ENCODE results near the gene PLEK2.

PLEK2 gene

DNA sequence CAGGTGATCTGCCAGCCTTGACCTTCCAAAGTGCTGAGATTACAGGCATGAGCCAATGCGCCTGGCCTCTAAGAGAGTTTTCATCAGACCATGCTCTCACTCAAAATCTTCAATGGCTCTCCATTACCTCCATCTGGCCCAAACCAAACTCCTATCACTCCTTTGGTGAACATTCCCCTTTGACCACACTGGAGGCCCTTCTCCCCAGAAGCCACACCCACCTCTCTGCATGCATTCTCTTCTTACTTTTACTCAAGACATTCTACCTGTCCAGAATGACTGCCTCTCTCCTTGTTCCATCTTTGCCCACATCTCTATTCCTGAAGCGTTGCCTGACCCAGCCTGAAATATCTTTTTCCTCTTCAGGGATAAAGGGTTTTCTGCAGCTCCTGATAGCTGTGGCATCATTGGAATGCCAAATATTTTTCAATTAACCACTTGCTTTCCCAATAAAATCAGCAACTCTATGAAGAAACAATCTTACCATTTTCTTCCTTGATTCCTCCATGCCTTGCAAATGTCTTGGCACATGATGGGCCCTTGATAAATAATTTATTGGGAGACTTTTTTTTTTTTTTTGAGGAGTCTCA, 15.5 kb downstream of the PLEK2 start:
- no peak for DNase-seq

DNA sequence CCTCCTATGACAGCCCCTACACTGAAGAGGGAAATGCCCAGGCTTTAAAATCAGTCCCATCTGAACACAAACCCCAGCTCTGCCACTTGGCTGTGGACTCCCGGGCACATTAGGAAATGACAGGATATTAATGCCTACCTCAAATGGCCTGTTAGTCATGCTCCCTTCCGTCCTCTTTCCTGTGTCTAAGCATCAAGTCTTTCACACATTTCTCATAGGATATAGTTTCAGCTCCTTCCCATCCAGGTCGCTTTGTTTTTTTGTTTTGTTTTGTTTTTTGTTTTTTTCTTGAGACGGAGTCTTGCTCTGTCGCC, 16.1 kb downstream of the PLEK2 start:
- DNase-seq = no peak

DNA sequence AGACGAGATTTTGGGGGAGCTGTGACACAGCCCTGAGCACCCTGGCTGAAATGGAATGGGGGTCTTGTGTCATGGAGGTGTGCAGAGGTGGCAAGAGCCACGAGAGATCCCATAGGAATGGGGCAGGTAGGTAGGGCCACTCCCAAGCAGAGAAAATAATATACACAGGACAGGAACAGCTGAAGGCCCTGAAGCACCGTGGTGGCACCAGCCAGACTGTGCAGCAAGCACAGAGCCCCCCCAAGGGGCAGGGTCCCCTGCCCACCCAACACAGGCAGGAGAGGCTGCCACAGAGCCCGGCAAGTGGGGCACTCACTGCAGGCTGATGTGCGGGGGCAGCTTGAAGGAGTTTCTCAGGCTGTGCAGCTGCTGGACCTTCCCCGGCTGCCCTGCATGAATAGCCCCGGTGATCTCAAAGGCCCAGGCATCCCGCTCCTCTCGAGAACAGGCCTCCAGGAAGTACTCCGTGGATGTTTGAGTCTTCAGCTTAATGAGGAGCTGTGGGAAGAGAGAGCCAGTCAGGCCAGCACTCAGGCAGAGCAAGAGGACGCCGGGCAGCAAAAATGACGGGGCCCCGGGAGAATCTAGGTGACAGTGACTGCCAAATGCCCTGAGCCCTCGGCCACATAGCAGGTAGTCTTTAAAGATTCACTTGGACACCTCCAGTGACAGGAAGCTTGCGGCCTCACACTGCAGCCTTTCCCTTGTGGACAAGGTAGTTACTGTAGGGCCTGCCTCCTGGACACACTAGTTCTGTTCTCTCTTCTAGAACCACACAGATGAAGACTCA, 16.7 kb downstream of the PLEK2 start:
- no peak for DNase-seq

DNA sequence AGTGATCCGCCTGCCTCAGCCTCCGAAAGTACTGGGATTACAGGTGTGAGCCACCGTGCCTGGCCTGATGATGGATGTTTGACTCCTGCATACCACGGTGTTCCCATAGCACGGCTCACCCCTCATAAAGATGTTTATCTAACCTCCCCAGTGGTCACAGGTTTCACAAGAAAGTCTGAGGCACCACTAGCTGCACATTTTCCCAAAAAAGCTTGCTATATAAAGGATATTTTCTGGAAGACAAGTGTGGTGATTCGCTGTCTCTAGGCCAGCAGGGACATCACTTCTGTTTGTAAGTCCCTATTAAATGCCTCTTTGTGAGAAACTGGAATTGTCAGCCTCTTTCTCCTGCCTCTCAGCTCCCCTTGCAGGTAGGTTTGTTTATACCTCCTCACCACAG, 18.3 kb downstream of the PLEK2 start:
- no peak for DNase-seq

DNA sequence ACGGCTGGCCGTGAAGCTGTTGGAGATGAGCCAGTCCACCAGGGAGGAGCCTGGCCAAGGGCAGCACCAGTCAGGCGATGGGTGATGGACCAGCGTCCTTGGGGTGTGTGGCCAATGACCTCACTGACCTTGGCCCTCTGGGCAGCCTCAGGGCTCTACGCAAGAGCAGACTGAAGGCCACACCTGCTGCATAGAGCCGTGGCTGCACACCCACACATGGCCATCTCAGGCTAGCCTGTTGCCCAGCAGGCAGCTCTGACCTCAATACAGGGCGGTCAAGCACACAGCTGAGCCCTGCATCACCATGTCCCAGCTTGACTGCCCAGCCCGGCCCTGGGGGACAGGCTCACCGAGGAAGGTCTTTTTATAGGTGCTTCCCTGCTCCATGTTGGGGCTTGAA, 19.2 kb downstream of the PLEK2 start:
- no peak for DNase-seq

DNA sequence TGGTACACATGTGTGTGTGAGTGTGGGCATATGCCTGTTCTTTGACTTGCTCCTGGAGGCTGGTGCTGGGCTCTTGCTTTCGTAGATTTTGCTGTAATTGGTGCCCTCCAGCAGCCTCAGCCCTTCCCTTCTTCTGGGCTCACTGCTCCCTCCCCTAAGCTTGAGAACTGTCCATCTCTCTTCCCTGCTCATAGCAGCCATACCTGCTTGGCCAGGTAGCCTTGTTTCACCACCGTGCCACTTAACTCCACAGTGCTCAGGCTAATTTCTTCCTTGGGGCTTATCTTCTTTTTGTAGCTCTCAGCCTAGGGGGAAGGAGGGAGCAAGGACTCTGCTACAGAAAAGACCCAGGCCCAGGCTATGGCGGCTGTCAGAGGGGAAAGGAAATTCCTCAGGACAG, 19.8 kb downstream of the PLEK2 start:
- DNase-seq = no peak

DNA sequence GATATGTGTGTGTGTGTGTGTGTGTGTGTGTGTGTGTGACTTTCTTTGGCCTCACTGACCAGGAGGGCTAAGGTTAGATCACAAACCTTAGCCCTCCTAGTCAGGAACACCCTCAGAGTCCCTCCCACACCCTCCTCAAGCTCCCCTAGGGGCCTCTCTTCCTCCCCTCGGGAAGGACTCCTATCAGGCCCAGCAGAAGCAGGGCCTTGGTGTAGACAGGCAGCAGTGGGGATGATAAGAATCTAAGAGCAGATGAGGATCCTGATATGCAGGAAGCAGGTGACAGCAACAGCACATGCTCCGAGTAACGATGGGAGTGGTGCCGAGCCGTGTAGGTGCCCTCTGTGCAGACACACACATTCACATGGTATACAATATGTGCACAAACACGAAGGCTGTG, 20.7 kb downstream of the PLEK2 start:
- no peak for DNase-seq

DNA sequence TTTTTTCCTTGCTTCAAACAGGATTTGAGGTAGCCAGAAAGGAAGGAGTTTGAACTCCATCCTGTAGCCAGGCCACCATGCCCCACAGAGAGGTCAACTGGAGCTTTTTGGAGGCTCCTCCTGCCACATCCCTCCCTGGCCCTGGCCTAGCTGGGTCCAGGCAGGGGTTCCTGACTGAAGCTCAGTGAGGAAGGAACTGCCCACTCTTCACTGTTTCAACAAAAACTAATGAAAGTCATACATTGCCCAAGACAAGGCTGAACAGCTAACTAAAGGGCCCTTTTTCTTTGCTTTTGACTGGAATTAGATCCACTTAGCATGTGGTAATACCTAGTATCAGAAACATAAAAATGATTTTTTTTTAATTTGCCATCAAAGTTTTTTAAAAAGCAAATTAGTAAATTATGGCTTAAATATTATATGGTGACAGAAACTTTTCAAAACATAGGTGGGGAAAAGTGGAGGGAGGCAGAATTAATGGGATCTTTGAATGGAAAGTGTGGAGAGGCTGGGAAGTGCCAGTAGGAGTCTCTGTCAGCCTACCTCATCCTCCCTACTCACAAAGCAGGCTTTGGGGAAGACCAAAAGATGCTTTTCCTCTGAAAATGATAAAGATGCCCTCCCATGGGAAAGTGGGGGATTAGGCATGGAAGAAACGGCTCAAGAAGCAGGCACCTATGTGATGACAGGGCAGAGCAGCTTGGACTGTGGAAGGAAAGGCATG, 22.0 kb downstream of the PLEK2 start:
- no peak for DNase-seq

DNA sequence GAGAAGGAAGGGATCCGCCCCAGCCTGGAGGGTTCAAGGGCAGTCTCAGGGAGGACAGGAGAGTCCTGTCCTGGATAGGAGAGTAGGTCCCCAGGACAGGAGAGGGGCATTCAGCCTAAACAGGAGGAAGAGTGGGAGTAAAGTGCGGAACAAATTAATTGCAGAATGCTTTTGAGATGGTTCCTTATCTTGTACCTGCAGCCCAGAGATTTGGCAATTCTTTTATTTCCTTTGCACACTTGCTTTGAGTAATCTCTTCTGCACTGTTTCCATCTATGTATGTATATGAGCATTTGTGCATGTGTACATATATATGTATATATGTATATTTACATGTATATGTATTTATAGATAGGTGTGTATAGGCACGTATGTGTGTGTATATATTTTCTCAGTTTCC, 22.7 kb downstream of the PLEK2 start:
- DNase-seq = no peak

DNA sequence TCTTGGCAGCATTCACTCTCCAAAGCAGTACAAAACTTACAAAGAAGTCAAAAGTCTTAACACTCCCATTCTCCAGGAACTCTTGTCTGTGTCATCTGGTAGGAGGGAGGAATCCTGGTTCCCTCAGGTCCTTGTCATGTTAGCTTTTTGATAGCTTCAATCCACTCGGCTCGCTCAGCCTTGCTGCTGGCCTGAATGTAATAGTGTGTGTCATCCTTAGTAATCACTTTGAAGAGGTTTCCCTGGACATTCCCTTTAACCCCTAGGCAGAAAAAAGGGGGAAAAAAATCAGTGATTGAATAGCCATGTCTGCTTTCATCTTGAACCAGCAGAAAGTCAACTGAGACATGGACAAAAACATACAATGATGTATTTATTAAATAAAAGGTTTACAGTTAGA, 24.8 kb downstream of the PLEK2 start:
- no peak for DNase-seq

DNA sequence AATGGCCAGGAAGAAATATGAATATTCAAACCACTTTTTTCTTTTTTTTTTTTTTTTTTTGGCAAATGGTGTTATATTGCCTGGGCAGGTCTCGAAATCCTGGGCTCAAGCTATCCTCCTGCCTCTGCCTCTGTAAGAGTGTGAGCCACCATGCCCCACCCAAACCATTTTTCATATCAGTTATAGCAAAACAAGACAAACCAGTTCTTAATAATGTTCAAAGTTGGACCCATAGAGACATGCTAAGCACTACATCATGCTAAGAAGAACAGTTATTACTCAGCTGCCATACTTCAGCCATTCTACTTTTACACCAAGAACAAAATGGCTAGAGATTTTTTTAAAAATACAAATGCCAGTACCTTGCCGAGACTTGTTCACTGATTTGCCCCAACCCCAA, 26.3 kb downstream of the PLEK2 start:
- DNase-seq = no peak

DNA sequence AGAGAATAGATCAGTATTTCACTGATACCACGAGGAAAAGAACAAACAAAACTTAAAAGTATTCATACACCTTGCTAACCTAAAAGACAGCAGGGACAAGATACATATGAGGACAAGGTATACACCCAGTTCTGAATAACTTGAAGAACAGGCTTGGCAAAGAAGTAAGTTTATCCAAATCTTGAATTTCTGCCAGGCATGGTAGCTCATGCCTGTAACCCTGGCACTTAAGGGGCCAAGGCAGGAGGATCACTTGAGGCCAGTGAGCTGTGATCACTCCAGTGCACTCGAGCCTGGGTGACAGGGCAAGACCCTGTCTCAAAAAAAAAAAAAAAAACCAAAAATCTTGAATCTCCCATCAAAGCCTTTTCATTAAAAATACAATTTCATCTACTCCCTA, 26.8 kb downstream of the PLEK2 start:
- DNase-seq = no peak

DNA sequence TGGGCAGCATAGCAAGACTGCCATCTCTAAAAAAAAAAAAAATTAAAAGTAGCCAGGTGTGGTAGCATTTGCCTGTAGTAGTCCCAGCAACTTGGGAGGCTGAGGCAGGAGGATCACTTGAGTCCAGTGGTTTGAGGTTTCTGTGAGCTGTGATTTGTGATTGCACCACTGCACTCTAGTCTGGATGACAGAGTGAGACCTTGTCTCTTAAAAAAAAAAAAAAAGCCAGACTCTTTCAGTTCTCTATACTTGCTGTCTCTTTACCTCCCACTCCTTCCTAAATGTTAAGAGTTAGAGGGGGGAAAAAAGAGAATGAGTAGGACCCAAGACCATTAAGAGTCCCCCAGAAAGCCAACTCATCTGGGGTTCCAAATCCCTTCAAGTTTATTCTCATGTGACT, 34.0 kb downstream of the PLEK2 start:
- no peak for DNase-seq

DNA sequence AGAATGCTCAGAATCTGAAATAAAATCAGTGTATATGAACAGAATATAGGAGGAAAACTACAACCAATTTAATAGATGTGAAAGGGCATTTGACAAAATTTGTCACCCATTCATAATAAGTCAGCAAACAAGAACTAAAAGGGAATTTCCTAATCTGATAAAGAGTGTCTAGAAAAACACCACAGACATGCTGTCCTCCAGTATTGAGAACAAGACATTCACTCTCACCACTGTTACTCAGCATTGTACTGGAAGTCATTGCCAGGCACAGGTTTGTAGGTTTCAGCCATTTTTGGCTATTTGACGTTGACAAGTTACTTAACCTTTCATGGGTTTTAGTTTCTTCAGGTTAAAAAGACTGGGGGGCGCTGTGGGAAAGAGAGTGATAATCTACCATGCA, 38.6 kb downstream of the PLEK2 start:
- no peak for DNase-seq

DNA sequence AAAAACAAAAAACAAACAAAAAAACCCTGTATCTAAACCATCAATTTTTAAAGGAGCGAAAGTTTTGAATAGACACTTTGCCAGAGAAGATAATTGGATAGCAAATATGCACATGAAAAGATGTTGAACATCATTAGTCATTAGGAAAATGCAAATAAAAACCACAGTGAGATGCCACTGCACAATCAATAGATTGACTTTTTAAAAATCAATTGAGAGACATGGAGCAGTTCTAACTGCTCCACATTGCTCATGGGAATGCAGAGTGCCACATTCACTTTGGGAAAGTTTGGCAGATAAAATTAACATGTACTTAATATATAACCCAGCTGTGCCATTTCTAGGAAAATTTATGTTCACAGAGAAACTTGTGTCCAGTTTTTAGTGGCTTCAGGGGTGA, 39.1 kb downstream of the PLEK2 start:
- DNase-seq = no peak

DNA sequence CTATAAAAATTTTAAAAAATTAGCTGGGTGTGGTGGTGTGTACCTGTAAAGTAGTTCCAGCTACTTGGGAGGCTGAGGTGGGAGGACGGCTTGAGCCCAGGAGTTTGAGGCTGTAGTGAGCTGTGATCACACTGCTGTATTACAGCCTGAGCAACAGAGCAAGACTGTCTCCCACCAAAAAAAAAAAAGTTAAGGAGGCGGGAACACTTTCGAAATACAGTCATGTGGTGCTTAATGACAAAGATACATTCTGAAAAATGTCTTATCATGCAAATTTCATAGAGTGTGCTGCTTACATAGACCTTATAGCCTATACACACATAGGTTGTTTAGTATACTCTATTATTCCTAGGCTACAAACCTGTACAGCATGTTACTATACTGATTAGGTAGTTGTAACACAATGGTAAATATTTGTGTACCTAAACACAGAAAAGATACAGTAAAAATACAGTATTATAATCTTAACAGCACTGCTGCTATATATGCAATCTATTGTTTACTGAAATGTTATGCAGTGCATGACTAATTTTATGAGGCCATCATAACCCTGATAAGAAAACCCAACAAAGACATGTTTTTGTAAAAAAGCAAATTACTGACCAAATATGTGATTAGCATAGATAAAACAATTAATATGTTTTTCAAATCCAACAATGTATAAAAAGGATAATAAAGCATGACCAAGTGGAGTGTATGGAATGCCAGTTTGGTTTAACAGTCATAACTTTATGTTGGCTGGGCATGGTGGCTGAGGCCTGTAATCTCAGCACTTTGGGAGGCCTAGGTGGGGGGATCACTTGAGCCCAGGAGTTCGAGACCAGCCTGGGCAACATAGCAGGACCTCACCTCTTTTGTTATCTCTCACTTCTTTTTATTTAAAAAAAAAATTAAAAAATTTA, 40.5 kb downstream of the PLEK2 start:
- DNase-seq = no peak

DNA sequence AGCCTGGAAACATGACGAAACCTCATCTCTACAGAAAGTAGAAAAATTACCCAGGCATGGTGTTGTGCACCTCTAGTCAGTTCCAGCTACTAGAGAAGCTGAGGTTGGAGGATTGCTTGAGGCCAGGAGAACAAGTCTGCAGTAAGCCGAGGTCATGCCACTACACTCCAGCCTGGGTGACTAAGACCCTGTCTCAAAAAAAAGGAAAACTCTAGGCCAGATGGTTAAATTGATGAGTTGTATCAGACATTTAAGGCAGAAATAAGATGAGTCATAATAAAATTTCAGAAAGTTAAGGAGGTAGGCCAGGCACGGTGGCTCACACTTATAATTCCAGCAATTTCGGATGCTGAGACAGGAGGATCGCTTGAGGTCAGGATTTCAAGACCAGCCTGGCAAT, 41.1 kb downstream of the PLEK2 start:
- no peak for DNase-seq

DNA sequence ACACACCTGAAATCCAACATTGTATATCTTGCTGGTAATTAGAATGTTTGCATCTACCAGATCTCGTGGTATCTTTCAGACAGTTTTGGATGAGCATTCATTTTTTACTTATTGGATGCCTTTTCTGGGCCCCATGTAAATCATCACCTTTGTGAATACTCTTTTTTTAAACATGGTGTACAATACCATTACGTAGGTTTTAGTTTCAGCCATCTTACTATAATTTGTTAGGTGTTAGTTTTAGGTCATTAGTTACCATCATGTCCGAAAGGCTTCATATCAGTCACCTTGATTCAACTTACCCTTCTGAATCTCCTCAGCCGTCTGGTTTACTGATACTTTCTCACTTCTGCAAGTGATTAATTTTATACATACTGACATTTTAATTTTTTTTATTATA, 46.5 kb downstream of the PLEK2 start:
- DNase-seq = no peak

DNA sequence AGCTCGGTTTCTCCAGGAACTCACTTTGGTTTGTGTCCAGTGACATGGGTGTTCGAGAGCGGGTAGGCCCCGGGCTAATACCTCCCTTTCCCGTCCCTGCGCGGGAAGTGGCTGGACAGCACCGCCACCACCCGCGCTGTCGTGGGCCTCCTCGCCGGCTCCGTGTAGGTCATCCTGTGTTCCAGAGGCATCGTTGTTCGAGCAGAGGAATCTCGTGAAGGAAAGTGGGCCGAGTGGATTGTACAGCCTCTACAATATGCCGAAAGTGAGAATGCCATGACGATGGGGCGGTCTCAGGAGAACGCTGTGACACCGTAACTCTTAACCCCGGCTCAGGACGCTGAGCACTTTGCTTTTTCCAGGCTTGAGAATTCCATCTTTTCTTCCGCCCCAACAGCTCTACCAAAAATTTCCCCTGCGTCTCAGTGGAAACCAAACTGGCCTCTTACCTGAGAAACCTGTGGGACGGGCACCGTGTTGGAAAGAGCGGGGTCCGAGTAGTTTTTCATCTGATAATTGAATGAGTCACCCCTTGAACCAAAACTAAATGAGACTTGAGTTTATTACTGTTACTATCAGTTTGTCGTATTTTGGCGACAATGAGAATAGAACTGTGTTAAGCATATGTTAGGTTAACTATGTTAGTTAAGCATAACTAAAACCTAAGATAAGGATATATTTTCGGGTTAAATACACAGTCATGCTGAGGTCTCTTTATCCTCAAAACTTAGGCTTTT, 51.3 kb downstream of the PLEK2 start:
- no peak for DNase-seq

DNA sequence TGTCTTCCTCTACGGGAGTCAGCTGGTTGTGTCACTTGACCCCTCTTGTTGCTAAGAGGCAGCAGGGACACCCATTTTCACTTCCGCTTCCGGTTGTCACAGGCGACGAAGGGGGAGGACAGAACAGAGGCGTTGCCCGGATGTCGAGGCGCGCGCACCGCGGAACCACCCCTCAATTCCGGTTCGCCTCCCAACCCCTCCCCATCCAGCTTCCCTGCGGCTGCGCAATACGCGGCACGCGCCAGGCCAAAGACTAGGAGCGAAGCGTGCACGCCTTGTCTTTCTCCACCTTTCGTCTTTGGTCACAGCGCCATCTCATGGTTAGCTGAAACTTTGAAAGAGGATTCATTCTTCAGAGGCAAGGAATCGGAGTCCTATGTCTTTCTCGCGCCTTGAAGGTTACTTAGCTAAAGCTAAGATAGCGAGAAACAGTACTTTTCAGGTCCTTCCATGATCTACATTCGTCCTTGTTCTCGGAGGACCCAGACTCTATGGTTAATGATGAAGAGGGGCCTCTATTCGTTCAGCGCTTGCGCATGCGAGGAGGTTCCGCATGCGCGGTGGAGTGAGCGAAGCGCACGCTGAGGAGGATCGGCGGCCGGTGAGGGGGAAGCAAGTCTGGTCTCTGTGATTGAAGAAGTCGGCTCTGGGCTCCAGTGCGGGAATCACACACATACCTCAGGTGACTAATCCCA, 52.0 kb downstream of the PLEK2 start, which contains the start of the genes ATP6V1D and EIF2S1:
Gene ATP6V1D (minus strand): TSS at position 30 of the 695 bp plus-strand sequence. CDS start 106 bp downstream, outside the sequence.
Gene EIF2S1 (plus strand): TSS at position 554 of the 695 bp plus-strand sequence. CDS start 4,440 bp downstream, outside the sequence.
- peak; percentile 100 for DNase-seq

DNA sequence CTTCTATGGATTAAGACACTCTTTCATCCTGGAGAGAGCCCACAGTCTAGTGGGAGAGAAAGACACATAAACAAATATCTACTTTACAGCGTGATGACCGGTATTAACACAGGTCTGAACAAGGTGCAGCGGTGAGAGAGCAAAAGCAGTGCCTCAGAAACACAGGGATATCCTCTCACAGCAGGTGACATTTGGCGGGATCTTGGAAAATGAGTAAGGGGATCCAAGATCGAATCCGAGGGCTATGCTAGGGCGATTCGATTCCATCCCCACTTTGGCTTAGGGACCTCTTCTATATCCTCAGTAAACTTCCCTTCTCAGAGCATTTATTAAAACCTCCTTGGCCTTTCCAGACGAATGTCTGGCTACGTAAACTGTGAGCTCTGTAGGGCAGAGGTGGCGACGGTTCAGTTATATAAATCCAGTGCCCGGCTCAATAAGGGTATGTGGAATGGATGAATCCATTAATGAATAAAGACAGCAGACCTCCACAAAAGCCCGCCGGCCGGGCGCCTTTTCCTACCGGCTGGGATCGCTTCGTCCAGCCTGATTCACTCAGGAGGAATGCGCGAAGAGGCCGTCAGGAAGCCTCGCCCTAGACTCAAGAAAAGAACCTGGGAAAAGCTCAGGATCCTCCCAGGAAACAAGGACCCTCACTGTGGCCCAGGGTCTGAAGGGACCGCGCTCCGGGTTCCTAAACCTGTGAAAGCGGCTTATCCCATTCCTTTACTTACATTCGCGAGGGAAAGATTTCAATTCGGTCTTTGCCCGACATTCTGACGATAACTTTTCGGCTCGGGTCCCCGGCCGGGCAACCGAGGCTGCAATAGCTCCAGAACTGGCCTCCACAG, 52.8 kb downstream of the PLEK2 start:
- DNase-seq = no peak
